ENCODE measurements around the gene NOTO.

NOTO gene

GRCh38 chr2:73253400-73253799, 51.0 kb downstream of the NOTO start:
- Mint-ChIP-seq H3K4me1 (ENCODE audit: low read depth) (no peaks in the 10 kb centered on the region), H3K27me3 (ENCODE audit: low read depth) (no peaks in the 10 kb centered on the region), H3K36me3 (ENCODE audit: low read depth) (peaks cover 34% of the 10 kb centered on the region), H3K4me3 (no peak overlapping the region), H3K9me3 (no peaks in the 10 kb centered on the region), H3K27ac (no peak overlapping the region)
- no peak for DNase-seq (ENCODE audit: low spot score)

GRCh38 chr2:73253901-73254300, 51.5 kb downstream of the NOTO start:
- peaks cover 32% of the 10 kb centered on the region for H3K36me3 Mint-ChIP-seq (ENCODE audit: low read depth)
- H3K9me3 Mint-ChIP-seq, result no peaks in the 10 kb centered on the region
- H3K4me3 Mint-ChIP-seq, result no peak overlapping the region
- no peak overlapping the region for H3K27ac Mint-ChIP-seq
- no peaks in the 10 kb centered on the region for H3K4me1 Mint-ChIP-seq (ENCODE audit: low read depth)
- no peaks in the 10 kb centered on the region for H3K27me3 Mint-ChIP-seq (ENCODE audit: low read depth)
- no peak for DNase-seq (ENCODE audit: low spot score)

- Mint-ChIP-seq H3K4me1 (ENCODE audit: low read depth) (no peaks in the 10 kb centered on the region), H3K27ac (no peak overlapping the region)
Observed at GRCh38 chr2:73254343-73255006, 52.1 kb downstream of the NOTO start.

DNA sequence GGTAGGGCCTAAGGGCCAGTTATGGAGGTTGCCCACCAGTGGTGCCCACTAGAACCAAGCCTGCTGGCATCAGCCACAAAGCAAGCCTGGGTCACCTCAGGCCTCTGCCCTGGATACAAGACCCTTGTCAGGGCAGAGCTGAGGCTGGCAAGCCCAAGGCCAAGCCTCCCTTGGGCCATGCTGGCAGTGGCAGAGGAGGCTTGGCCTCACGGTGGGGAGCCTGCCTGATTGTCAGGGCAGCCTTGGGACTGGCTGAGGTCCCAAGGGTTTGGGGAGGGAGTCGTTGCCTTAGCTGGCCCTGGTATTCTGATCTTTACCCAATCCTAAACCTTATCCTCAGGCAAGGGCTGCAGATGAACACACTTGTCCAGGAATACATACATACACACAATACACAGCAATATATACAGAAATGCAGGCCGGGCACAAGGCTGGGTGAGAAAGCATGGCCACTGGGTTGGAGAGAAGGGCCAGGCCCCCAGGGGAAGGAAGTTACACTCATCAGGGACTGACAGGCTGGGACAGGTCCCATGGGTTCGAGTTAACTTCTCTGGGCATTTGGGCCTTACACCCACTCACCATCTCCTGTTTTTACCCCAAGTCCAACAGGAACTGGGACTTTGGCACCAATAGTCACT, 52.8 kb downstream of the NOTO start:
- no peaks in the 10 kb centered on the region for H3K9me3 Mint-ChIP-seq
- H3K4me3 Mint-ChIP-seq, result no peak overlapping the region
- no peaks in the 10 kb centered on the region for H3K27me3 Mint-ChIP-seq (ENCODE audit: low read depth)
- H3K4me1 Mint-ChIP-seq (ENCODE audit: low read depth), result no peaks in the 10 kb centered on the region
- no peak overlapping the region for H3K27ac Mint-ChIP-seq
- no peak for DNase-seq (ENCODE audit: low spot score)
- H3K36me3 Mint-ChIP-seq (ENCODE audit: low read depth), result peaks cover 25% of the 10 kb centered on the region

More at GRCh38 chr2:73254343-73255006, 52.1 kb downstream of the NOTO start:
- H3K9me3 Mint-ChIP-seq, result no peaks in the 10 kb centered on the region
- H3K4me3 Mint-ChIP-seq, result no peak overlapping the region
- no peak for DNase-seq (ENCODE audit: low spot score)
- H3K36me3 Mint-ChIP-seq (ENCODE audit: low read depth), result peaks cover 31% of the 10 kb centered on the region
- H3K27me3 Mint-ChIP-seq (ENCODE audit: low read depth), result no peaks in the 10 kb centered on the region

DNA sequence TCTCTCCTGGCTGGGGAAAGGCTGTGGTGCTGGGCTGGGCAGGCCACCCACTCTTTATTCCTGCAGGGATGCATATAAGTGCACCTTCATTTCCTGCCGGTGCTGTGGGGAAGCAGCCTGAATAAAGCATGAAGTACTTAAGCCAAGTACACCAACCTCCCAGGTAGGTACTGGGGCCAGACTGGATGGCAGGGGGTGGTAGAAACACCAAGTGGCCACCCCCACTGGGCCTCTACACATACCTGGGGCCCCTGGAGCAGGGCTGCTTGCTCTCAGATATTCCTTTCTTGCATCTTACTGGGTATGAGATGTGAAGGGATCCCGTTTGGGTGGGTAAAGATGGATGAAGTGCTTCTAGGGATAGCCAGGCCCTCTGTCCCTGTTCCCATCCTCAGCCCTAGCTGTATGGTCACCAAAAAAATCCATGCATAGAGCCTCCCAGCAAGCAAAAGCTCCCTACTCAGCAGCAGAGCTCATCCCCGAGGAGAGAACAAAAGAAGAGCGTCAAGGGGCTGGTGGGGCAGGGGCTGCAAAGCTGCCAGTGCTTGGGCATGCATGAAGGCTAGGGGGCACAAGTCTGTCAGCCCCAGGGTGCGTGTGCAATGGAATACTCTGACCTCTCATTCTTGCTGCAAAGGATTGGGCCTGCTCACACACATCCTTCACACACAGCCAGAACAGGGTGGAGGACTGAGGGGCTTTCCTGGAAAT, 53.7 kb downstream of the NOTO start:
- Mint-ChIP-seq H3K36me3 (ENCODE audit: low read depth) (peaks cover 16% of the 10 kb centered on the region), H3K9me3 (no peaks in the 10 kb centered on the region), H3K4me1 (ENCODE audit: low read depth) (no peaks in the 10 kb centered on the region), H3K27ac (no peak overlapping the region), H3K27me3 (ENCODE audit: low read depth) (no peaks in the 10 kb centered on the region), H3K4me3 (no peak overlapping the region)
- DNase-seq (ENCODE audit: low spot score), result no peak

DNA sequence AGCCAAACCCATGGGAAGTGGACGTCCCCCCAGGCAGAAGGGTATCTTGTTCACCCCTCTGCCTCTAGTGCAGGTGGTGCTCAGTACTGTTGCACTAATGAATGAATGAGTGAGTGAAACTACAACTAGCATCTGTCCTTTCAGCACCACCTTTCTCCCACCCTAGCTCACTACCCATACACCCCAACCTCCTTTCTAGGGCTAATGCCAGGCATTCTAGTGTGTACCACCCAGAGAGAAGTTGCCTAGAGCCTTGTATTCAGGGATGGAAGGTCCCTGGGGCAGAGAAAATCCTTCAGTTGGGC, 54.2 kb downstream of the NOTO start:
- no peak for DNase-seq (ENCODE audit: low spot score)
- H3K9me3 Mint-ChIP-seq, result no peaks in the 10 kb centered on the region
- H3K27ac Mint-ChIP-seq, result peak overlapping the region; percentile 18
- H3K4me3 Mint-ChIP-seq, result no peak overlapping the region
- no peaks in the 10 kb centered on the region for H3K4me1 Mint-ChIP-seq (ENCODE audit: low read depth)
- peaks cover 15% of the 10 kb centered on the region for H3K36me3 Mint-ChIP-seq (ENCODE audit: low read depth)
- no peaks in the 10 kb centered on the region for H3K27me3 Mint-ChIP-seq (ENCODE audit: low read depth)

DNA sequence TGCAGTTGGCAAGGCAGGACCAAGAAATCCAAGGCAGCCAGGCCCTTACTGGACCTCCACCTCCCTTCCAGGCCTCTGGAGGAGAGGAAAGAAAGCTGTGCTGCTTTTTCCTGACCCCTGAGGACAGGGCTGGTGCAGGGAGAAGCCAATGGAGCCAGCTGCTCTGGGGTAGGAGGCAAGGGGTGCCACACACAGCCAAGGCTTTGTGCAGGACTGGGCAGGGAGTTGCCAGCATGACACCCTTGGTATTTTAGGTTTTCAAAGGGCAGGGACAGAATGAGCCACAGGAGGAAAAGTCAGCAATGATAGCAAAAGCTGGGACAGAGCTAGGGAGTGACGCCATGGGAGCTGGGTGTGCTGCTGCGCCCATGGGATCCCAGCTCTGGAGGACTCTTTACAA, 54.6 kb downstream of the NOTO start:
- Mint-ChIP-seq H3K9me3 (no peaks in the 10 kb centered on the region), H3K4me1 (ENCODE audit: low read depth) (no peaks in the 10 kb centered on the region), H3K4me3 (no peak overlapping the region), H3K27ac (peak overlapping the region; percentile 18), H3K27me3 (ENCODE audit: low read depth) (no peaks in the 10 kb centered on the region), H3K36me3 (ENCODE audit: low read depth) (peaks cover 15% of the 10 kb centered on the region)
- DNase-seq (ENCODE audit: low spot score), result no peak

- no peak overlapping the region for H3K27ac Mint-ChIP-seq
- DNase-seq (ENCODE audit: low spot score), result no peak
- H3K27me3 Mint-ChIP-seq (ENCODE audit: low read depth), result no peaks in the 10 kb centered on the region
- no peaks in the 10 kb centered on the region for H3K4me1 Mint-ChIP-seq (ENCODE audit: low read depth)
- H3K36me3 Mint-ChIP-seq (ENCODE audit: low read depth), result peaks cover 12% of the 10 kb centered on the region
- no peaks in the 10 kb centered on the region for H3K9me3 Mint-ChIP-seq
- no peak overlapping the region for H3K4me3 Mint-ChIP-seq
Observed at GRCh38 chr2:73257425-73258125, 55.2 kb downstream of the NOTO start.

DNA sequence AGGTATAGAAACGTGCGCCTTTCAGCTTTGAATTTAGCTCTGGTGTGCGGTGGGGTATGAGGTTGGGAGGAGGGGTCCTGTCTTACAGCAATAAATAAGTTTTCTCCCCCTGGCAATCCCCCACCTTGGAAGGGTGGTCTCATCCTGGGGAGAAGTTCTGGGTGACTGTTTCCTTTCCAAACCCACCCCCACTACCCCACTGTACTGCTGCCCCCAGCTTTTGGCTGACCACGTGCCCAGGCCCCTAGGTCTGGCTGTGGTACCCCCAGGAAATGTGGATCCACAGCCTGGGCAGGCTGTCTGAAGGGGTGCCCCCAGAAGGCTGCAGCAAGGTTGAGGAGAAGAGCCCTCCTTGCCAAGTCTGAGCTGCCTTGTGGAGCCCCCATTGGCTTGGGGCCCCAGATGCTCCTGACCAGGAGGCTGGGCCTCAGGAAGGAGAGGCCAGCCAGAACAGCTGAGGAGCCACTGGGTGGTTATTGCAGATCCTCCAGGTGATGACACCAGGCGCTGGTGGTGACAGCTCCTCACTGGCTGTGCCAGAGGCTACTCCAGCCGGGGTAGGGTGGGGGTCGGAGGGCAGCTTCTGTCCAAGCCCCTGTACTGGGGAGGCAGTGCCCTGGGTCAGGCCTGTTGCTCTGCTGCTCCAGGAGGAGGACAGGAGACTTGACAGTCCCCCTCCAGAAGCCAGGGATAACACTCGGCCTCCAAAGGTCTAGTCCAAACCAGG, 56.0 kb downstream of the NOTO start:
- no peaks in the 10 kb centered on the region for H3K27me3 Mint-ChIP-seq (ENCODE audit: low read depth)
- H3K27ac Mint-ChIP-seq, result no peak overlapping the region
- no peak overlapping the region for H3K4me3 Mint-ChIP-seq
- no peaks in the 10 kb centered on the region for H3K9me3 Mint-ChIP-seq
- H3K36me3 Mint-ChIP-seq (ENCODE audit: low read depth), result peaks cover 6% of the 10 kb centered on the region
- no peaks in the 10 kb centered on the region for H3K4me1 Mint-ChIP-seq (ENCODE audit: low read depth)
- DNase-seq (ENCODE audit: low spot score), result no peak

- no peak for DNase-seq (ENCODE audit: low spot score)
- H3K27ac Mint-ChIP-seq, result no peak overlapping the region
- H3K4me1 Mint-ChIP-seq (ENCODE audit: low read depth), result no peaks in the 10 kb centered on the region
- H3K4me3 Mint-ChIP-seq, result no peak overlapping the region
- no peaks in the 10 kb centered on the region for H3K27me3 Mint-ChIP-seq (ENCODE audit: low read depth)
- H3K9me3 Mint-ChIP-seq, result no peaks in the 10 kb centered on the region
- peaks cover 5% of the 10 kb centered on the region for H3K36me3 Mint-ChIP-seq (ENCODE audit: low read depth)
Observed at GRCh38 chr2:73258913-73259215, 56.5 kb downstream of the NOTO start.

DNA sequence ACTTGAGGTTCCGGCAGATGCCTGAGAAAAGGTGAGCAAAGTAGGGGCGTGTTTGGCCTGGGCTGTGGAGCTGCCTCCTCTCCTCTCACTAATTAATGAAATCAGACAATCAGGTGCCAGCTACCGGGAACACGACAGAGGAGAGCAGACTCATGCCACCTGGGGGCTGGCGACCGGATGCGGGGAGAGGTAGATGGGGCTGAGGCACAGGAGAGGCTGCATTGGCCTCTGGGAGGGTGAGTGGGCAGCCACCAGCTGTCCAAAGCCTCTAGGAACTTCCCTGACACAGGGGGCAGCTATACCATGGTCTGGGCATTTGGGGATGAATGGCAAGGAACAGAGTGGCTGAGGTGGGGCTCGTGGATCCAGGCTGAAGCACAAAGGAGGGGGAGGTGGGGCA, 56.9 kb downstream of the NOTO start:
- no peak overlapping the region for H3K27ac Mint-ChIP-seq
- no peak for DNase-seq (ENCODE audit: low spot score)
- no peaks in the 10 kb centered on the region for H3K9me3 Mint-ChIP-seq
- no peaks in the 10 kb centered on the region for H3K4me1 Mint-ChIP-seq (ENCODE audit: low read depth)
- H3K27me3 Mint-ChIP-seq (ENCODE audit: low read depth), result no peaks in the 10 kb centered on the region
- H3K36me3 Mint-ChIP-seq (ENCODE audit: low read depth), result peaks cover 5% of the 10 kb centered on the region
- H3K4me3 Mint-ChIP-seq, result no peak overlapping the region

DNA sequence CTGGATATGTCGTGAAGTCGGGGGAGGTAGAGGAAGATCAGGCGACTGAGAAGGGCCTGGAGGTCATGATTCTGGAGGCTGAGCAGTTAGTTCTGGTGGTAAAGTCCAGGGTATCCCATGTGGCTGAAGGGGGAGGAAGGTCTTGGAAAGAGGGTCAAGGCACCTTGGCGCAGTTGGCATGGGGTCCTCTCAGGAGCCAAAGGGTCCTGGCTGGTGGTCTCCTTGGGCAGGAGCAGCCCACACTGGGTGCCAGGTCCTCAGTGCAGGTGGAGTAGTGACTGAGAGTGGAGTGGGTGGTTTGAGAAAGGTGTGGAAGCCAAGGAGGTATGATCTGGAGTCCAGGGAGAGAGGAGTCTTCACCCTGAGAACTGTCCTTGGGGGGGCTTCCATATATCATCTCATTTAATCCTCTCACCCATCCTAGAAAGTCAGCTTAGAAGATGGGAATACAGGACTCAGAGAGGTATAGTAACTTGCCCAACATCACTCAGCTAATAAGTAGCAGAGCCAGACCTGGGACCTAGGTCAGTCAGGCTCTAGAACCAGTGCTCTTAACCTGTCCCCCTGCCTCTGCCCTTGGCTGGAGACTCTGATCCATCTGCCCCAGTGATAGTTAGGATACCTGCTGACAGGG, 57.4 kb downstream of the NOTO start:
- Mint-ChIP-seq H3K4me1 (ENCODE audit: low read depth) (no peaks in the 10 kb centered on the region), H3K27me3 (ENCODE audit: low read depth) (no peaks in the 10 kb centered on the region), H3K27ac (no peak overlapping the region), H3K9me3 (no peaks in the 10 kb centered on the region), H3K36me3 (ENCODE audit: low read depth) (peaks cover 3% of the 10 kb centered on the region), H3K4me3 (no peak overlapping the region)
- no peak for DNase-seq (ENCODE audit: low spot score)

DNA sequence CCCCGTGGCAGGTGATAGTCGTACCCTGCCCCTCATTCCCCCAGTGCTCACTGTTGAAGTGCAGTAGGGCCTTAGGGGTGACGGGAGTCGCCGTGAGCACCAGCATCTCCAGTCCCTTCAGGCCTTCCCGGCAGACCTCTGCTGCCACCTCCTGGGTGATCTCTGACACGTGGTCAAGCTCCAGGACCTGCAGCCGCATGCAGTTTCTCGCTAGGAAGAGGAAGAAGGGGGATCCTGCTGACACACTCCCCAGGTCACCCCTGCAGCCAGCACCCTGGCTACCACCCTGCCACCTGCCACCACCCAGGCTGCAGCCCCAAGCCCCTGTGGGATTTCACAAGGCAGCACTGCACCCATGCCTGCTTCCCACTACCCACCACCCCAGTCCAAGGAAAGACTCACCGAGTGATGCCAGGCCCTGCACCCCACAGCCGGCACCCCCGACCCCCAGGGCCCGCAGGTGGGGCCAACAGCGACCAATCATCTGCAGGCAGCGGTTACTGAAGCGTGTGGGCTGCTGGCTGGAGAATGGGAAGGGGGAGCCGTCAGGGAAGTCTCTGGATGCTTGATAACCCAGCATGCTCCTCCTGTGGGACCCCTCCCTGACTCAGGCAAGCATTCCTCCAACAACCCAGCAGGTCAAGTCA, 58.1 kb downstream of the NOTO start:
- no peak overlapping the region for H3K27ac Mint-ChIP-seq
- H3K36me3 Mint-ChIP-seq (ENCODE audit: low read depth), result peaks cover 3% of the 10 kb centered on the region
- H3K4me3 Mint-ChIP-seq, result no peak overlapping the region
- no peaks in the 10 kb centered on the region for H3K4me1 Mint-ChIP-seq (ENCODE audit: low read depth)
- no peak for DNase-seq (ENCODE audit: low spot score)
- H3K27me3 Mint-ChIP-seq (ENCODE audit: low read depth), result no peaks in the 10 kb centered on the region
- no peaks in the 10 kb centered on the region for H3K9me3 Mint-ChIP-seq

Measured in T-helper 2 cell treated with Interferon-gamma antibody and Interleukin-4, amounts not matched to agents 5 μg/mL and 100 μg/mL, for 36 hours (primary cell).